Activated T-cell treated with anti-CD3 and anti-CD28 coated beads for 24 hours (primary cell): ENCODE data around the gene TNNT3.

Experiments
- DNase-seq: peaks from one replicate; pipeline ENCODE4 v3.0.0-alpha.2; 2020; ENCODE audit warnings: low read depth

Gene TNNT3

GRCh38 chr11:1923201-1923956 lies 3.9 kb downstream of the TNNT3 start:
- DNase-seq: no peak

- DNase-seq: no peak
Observed at GRCh38 chr11:1924181-1924580, 4.7 kb downstream of the TNNT3 start.

- DNase-seq: no peak
Observed at GRCh38 chr11:1924646-1925372, 5.3 kb downstream of the TNNT3 start.

- no peak for DNase-seq
Observed at GRCh38 chr11:1925373-1926155, 6.1 kb downstream of the TNNT3 start.

GRCh38 chr11:1926156-1927025 lies 6.9 kb downstream of the TNNT3 start:
- DNase-seq: no peak

GRCh38 chr11:1927026-1927847 lies 7.7 kb downstream of the TNNT3 start:
- DNase-seq: no peak

GRCh38 chr11:1927848-1928469 lies 8.5 kb downstream of the TNNT3 start:
- DNase-seq: no peak

- DNase-seq: no peak
Observed at GRCh38 chr11:1928470-1928890, 9.0 kb downstream of the TNNT3 start.

- no peak for DNase-seq
Observed at GRCh38 chr11:1928891-1929541, 9.5 kb downstream of the TNNT3 start.

- no peak for DNase-seq
Observed at GRCh38 chr11:1929621-1930461, 10.3 kb downstream of the TNNT3 start.

GRCh38 chr11:1930462-1930830 lies 10.9 kb downstream of the TNNT3 start:
- DNase-seq: no peak

- no peak for DNase-seq
Observed at GRCh38 chr11:1931341-1932104, 12.0 kb downstream of the TNNT3 start.

- no peak for DNase-seq
Observed at GRCh38 chr11:1932105-1932480, 12.6 kb downstream of the TNNT3 start.

- no peak for DNase-seq
Observed at GRCh38 chr11:1932681-1933080, 13.2 kb downstream of the TNNT3 start.

- DNase-seq: no peak
Observed at GRCh38 chr11:1933416-1934334, 14.2 kb downstream of the TNNT3 start.

GRCh38 chr11:1934335-1935155 lies 15.0 kb downstream of the TNNT3 start:
- no peak for DNase-seq
